NT2/D1 (cell line): ENCODE data around the gene SLC25A31.

Source experiments
- SUZ12 ChIP-seq: IDR thresholded peaks from 2 replicates; pipeline ENCODE4 v1.6.1; 2011; ENCODE audit not compliant: insufficient read length, insufficient read depth; ENCODE audit errors: extremely low read depth
- YY1 ChIP-seq: IDR thresholded peaks from 2 replicates; pipeline ENCODE4 v1.6.1; 2011; ENCODE audit not compliant: insufficient read length, insufficient read depth

GRCh38 chr4:127822430-127822829, 92.2 kb downstream of the SLC25A31 start:
- TF ChIP-seq YY1 (no peak), SUZ12 (no peak)
